Body of pancreas (tissue), 4 donors: Measurements from ENCODE around the gene MRPL50.

ENCODE experiments used
- CTCF ChIP-seq, 7 experiments: fragments of 450-650 bp in 4 of 7; fragments of 200-600 bp in 3 of 7; sonication (generic) in 3 of 7; IDR thresholded peaks; one replicate each; pipeline ENCODE4 v1.5.1; 2016 to 2019; ENCODE audit warnings: antibody characterized with exemption in 7 of 7
- POLR2A ChIP-seq, 3 donors: fragments of 450-650 bp; IDR thresholded peaks; one replicate each; pipeline ENCODE4 v1.6.1; 2016; ENCODE audit warnings: antibody characterized with exemption in 3 of 3, mild to moderate bottlenecking in 2 of 3

GRCh38 chr9:101442736-101443135 is 44.3 kb upstream of the MRPL50 start:
- TF ChIP-seq CTCF (IDR thresholded peaks at IDR 0.05) (no peak), POLR2A (IDR thresholded peaks at IDR 0.05) (no peak)
